Liver (tissue), 9 donors: ENCODE results near the gene RPTOR. TPM values are rescaled to one million over a fixed set of nuclear protein-coding genes. Genes with fewer than 3 reads are reported as not detected.

Source experiments
- DNase-seq: peaks from one replicate; pipeline ENCODE4 v3.0.0-alpha.2; 2017; ENCODE audit warnings: low spot score
- H3K27ac ChIP-seq, 2 donors: one replicate each; pipeline ENCODE4 v1.7.0; 2013; ENCODE audit warnings: inconsistent platforms in 2 of 2, low read length in 2 of 2, control low read depth in 1 of 2, low read depth in 1 of 2, mild to moderate bottlenecking in 1 of 2
- H3K27me3 ChIP-seq, 4 donors: one replicate each; pipeline versions ENCODE4 v1.6.1 to v1.7.0; 2013; ENCODE audit warnings: low read length in 3 of 4, inconsistent platforms in 1 of 4, mild to moderate bottlenecking in 1 of 4, moderate library complexity in 1 of 4; ENCODE audit not compliant: control insufficient read depth in 4 of 4, insufficient read depth in 4 of 4
- H3K36me3 ChIP-seq, 4 donors: one replicate each; pipeline versions ENCODE4 v1.6.1 to v1.7.0; 2013; ENCODE audit warnings: low read length in 3 of 4, mild to moderate bottlenecking in 3 of 4, low read depth in 1 of 4, moderate library complexity in 1 of 4; ENCODE audit not compliant: control insufficient read depth in 4 of 4, insufficient read depth in 3 of 4
- H3K4me1 ChIP-seq, 4 donors: one replicate each; pipeline versions ENCODE4 v1.6.1 to v1.7.0; 2013; ENCODE audit warnings: low read length in 3 of 4, mild to moderate bottlenecking in 3 of 4, moderate library complexity in 1 of 4; ENCODE audit not compliant: control insufficient read depth in 4 of 4, insufficient read depth in 4 of 4
- H3K4me3 ChIP-seq, 3 donors: one replicate each; pipeline versions ENCODE4 v1.6.1 to v1.7.0; 2013; ENCODE audit warnings: low read length in 3 of 3, control low read depth in 1 of 3, low read depth in 1 of 3, mild to moderate bottlenecking in 1 of 3
- H3K9ac ChIP-seq, 2 donors: one replicate each; pipeline ENCODE4 v1.7.0; 2013; ENCODE audit warnings: low read length in 2 of 2, mild to moderate bottlenecking in 2 of 2, moderate library complexity in 2 of 2, control low read depth in 1 of 2, low read depth in 1 of 2
- H3K9me3 ChIP-seq, 4 donors: one replicate each; pipeline versions ENCODE4 v1.6.1 to v1.7.0; 2013; ENCODE audit warnings: low read length in 3 of 4; ENCODE audit not compliant: control insufficient read depth in 4 of 4
- ATF3 ChIP-seq: IDR thresholded peaks from 2 replicates; pipeline ENCODE4 v1.6.1; 2016; ENCODE audit warnings: antibody characterized with exemption
- EGR1 ChIP-seq, 2 donors: IDR thresholded peaks; 2 replicates each; pipeline ENCODE4 v1.6.1; 2016 to 2018; ENCODE audit warnings: antibody characterized with exemption in 2 of 2, low read depth in 2 of 2
- FOXA1 ChIP-seq: IDR thresholded peaks from 2 replicates; pipeline ENCODE4 v1.6.1; 2016; ENCODE audit warnings: antibody characterized with exemption
- FOXA2 ChIP-seq: IDR thresholded peaks from 2 replicates; pipeline ENCODE4 v1.6.1; 2016; ENCODE audit warnings: antibody characterized with exemption
- GABPA ChIP-seq, 2 donors: IDR thresholded peaks in 1 of 2; conservative IDR thresholded peaks in 1 of 2; 2 replicates each; pipeline ENCODE4 v1.6.1; 2016; ENCODE audit warnings: antibody characterized with exemption in 2 of 2, mild to moderate bottlenecking in 1 of 2, moderate library complexity in 1 of 2
- HNF4A ChIP-seq, 2 donors: conservative IDR thresholded peaks; 2 replicates each; pipeline ENCODE4 v1.6.1; 2016; ENCODE audit warnings: antibody characterized with exemption in 2 of 2, mild to moderate bottlenecking in 2 of 2
- HNF4G ChIP-seq: IDR thresholded peaks from 2 replicates; pipeline ENCODE4 v1.6.1; 2016; ENCODE audit warnings: antibody characterized with exemption
- JUND ChIP-seq, 2 donors: IDR thresholded peaks; 2 replicates each; pipeline ENCODE4 v1.6.1; 2016; ENCODE audit warnings: antibody characterized with exemption in 2 of 2
- NR2F2 ChIP-seq: IDR thresholded peaks from 2 replicates; pipeline ENCODE4 v1.6.1; 2016; ENCODE audit warnings: antibody characterized with exemption
- RAD21 ChIP-seq, 2 donors: IDR thresholded peaks; 2 replicates each; pipeline ENCODE4 v1.6.1; 2016; ENCODE audit warnings: antibody characterized with exemption in 2 of 2, mild to moderate bottlenecking in 2 of 2
- RXRA ChIP-seq, 2 donors: IDR thresholded peaks; 2 replicates each; pipeline ENCODE4 v1.6.1; 2017 to 2018; ENCODE audit warnings: antibody characterized with exemption in 2 of 2, mild to moderate bottlenecking in 1 of 2
- SP1 ChIP-seq: IDR thresholded peaks from 2 replicates; pipeline ENCODE4 v1.6.1; 2018; ENCODE audit warnings: antibody characterized with exemption, mild to moderate bottlenecking
- TAF1 ChIP-seq: conservative IDR thresholded peaks from 2 replicates; pipeline ENCODE4 v1.6.1; 2016; ENCODE audit warnings: antibody characterized with exemption, mild to moderate bottlenecking
- YY1 ChIP-seq: IDR thresholded peaks from 2 replicates; pipeline ENCODE4 v1.6.1; 2016; ENCODE audit warnings: antibody characterized with exemption, mild to moderate bottlenecking
- WGBS: extraction: QIAGEN DNeasy Blood & Tissue Kit; methylation state at CpG from one replicate; pipeline ENCODE4 v1.1.7; 2013; 5-methylcytosine and 5-hydroxymethylcytosine counted together
- polyA plus RNA-seq, 2 donors: library from polyadenylated mRNA; stranded (reverse) in 1 of 2; unstranded in 1 of 2; fragments of 200-250 nt in 1 of 2; fragments of >200 nt in 1 of 2; fragmentation: Nextera tagmentation in 1 of 2; extraction: Ambion mirVana in 1 of 2; gene quantifications; one replicate each; pipeline versions ENCODE4 v1.2.1 to v1.2.3, GENCODE V29; 2013 to 2015
- total RNA-seq, 2 donors: library from RNA; depleted of rRNA; stranded (reverse); fragments of >200 nt; gene quantifications; one replicate each; pipeline ENCODE4 v1.2.3, GENCODE V29; 2014
- TF ChIP-seq, protein P1 (sequence below): fragments of 150-350 bp; IDR thresholded peaks from 2 replicates; pipeline ENCODE4 v1.5.1; 2017; ENCODE audit warnings: improper control_type of control experiment, low read depth, low read length; ENCODE audit not compliant: missing input control
- TF ChIP-seq, protein P2 (sequence below): IDR thresholded peaks from 2 replicates; pipeline ENCODE4 v1.6.1; 2016; ENCODE audit warnings: antibody characterized with exemption
- TF ChIP-seq, protein P3 (sequence below): IDR thresholded peaks from 2 replicates; pipeline ENCODE4 v1.6.1; 2016; ENCODE audit warnings: antibody characterized with exemption, mild to moderate bottlenecking
- TF ChIP-seq, protein P4 (sequence below): IDR thresholded peaks from 2 replicates; pipeline ENCODE4 v1.6.1; 2016; ENCODE audit warnings: antibody characterized with exemption
- donor health status: healthy.
- donor health status: healthy.
- donor health status: healthy.
- donor health status: healthy.
- donor health status: healthy.

Gene RPTOR
- total and polyA plus RNA-seq, 4 donors = 4.8 to 25.4 (median 11.6) TPM

GRCh38 chr17:80520810-80521455 is 23.7 kb upstream of the RPTOR start:
- Histone ChIP-seq H3K9ac (no peak overlapping the region), H3K27me3 (no peaks in the 10 kb centered on the region), H3K27ac (no peak overlapping the region), H3K4me1 (no peaks in the 10 kb centered on the region), H3K4me3 (no peak overlapping the region), H3K36me3 (no peaks in the 10 kb centered on the region), H3K9me3 (no peaks in the 10 kb centered on the region)
- WGBS = 45% methylated on average over 10 of the region's 10 CpGs
- DNase-seq = no peak
- TF ChIP-seq ATF3 (no peak), SP1 (no peak), EGR1 (IDR thresholded peaks at IDR 0.05; ENCODE audit: low read depth in 2 of 2) (no peak), YY1 (no peak), HNF4G (no peak), HNF4A (conservative IDR thresholded peaks at IDR 0.05) (no peak), FOXA2 (no peak), RAD21 (IDR thresholded peaks at IDR 0.05) (no peak), FOXA1 (no peak), GABPA (IDR thresholded peaks at IDR 0.05 in 1 of 2, conservative IDR thresholded peaks at IDR 0.05 in 1 of 2) (no peak), RXRA (IDR thresholded peaks at IDR 0.05) (no peak), JUND (IDR thresholded peaks at IDR 0.05) (no peak), NR2F2 (no peak), TAF1 (no peak)
- TF ChIP-seq, protein P1, sequence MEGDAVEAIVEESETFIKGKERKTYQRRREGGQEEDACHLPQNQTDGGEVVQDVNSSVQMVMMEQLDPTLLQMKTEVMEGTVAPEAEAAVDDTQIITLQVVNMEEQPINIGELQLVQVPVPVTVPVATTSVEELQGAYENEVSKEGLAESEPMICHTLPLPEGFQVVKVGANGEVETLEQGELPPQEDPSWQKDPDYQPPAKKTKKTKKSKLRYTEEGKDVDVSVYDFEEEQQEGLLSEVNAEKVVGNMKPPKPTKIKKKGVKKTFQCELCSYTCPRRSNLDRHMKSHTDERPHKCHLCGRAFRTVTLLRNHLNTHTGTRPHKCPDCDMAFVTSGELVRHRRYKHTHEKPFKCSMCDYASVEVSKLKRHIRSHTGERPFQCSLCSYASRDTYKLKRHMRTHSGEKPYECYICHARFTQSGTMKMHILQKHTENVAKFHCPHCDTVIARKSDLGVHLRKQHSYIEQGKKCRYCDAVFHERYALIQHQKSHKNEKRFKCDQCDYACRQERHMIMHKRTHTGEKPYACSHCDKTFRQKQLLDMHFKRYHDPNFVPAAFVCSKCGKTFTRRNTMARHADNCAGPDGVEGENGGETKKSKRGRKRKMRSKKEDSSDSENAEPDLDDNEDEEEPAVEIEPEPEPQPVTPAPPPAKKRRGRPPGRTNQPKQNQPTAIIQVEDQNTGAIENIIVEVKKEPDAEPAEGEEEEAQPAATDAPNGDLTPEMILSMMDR = no peak
- TF ChIP-seq, protein P2, sequence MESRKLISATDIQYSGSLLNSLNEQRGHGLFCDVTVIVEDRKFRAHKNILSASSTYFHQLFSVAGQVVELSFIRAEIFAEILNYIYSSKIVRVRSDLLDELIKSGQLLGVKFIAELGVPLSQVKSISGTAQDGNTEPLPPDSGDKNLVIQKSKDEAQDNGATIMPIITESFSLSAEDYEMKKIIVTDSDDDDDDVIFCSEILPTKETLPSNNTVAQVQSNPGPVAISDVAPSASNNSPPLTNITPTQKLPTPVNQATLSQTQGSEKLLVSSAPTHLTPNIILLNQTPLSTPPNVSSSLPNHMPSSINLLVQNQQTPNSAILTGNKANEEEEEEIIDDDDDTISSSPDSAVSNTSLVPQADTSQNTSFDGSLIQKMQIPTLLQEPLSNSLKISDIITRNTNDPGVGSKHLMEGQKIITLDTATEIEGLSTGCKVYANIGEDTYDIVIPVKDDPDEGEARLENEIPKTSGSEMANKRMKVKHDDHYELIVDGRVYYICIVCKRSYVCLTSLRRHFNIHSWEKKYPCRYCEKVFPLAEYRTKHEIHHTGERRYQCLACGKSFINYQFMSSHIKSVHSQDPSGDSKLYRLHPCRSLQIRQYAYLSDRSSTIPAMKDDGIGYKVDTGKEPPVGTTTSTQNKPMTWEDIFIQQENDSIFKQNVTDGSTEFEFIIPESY = no peak
- TF ChIP-seq, protein P3, sequence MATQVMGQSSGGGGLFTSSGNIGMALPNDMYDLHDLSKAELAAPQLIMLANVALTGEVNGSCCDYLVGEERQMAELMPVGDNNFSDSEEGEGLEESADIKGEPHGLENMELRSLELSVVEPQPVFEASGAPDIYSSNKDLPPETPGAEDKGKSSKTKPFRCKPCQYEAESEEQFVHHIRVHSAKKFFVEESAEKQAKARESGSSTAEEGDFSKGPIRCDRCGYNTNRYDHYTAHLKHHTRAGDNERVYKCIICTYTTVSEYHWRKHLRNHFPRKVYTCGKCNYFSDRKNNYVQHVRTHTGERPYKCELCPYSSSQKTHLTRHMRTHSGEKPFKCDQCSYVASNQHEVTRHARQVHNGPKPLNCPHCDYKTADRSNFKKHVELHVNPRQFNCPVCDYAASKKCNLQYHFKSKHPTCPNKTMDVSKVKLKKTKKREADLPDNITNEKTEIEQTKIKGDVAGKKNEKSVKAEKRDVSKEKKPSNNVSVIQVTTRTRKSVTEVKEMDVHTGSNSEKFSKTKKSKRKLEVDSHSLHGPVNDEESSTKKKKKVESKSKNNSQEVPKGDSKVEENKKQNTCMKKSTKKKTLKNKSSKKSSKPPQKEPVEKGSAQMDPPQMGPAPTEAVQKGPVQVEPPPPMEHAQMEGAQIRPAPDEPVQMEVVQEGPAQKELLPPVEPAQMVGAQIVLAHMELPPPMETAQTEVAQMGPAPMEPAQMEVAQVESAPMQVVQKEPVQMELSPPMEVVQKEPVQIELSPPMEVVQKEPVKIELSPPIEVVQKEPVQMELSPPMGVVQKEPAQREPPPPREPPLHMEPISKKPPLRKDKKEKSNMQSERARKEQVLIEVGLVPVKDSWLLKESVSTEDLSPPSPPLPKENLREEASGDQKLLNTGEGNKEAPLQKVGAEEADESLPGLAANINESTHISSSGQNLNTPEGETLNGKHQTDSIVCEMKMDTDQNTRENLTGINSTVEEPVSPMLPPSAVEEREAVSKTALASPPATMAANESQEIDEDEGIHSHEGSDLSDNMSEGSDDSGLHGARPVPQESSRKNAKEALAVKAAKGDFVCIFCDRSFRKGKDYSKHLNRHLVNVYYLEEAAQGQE = no peak
- TF ChIP-seq, protein P4, sequence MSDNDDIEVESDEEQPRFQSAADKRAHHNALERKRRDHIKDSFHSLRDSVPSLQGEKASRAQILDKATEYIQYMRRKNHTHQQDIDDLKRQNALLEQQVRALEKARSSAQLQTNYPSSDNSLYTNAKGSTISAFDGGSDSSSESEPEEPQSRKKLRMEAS = no peak
